ENCODE results near the gene CYS1. TPM values are rescaled to one million over a fixed set of nuclear protein-coding genes. Genes with fewer than 3 reads are reported as not detected.

The CYS1 gene
- total and polyA plus RNA-seq, 8 donors: 0.60 to 18.8 (median 15.8) TPM

DNA sequence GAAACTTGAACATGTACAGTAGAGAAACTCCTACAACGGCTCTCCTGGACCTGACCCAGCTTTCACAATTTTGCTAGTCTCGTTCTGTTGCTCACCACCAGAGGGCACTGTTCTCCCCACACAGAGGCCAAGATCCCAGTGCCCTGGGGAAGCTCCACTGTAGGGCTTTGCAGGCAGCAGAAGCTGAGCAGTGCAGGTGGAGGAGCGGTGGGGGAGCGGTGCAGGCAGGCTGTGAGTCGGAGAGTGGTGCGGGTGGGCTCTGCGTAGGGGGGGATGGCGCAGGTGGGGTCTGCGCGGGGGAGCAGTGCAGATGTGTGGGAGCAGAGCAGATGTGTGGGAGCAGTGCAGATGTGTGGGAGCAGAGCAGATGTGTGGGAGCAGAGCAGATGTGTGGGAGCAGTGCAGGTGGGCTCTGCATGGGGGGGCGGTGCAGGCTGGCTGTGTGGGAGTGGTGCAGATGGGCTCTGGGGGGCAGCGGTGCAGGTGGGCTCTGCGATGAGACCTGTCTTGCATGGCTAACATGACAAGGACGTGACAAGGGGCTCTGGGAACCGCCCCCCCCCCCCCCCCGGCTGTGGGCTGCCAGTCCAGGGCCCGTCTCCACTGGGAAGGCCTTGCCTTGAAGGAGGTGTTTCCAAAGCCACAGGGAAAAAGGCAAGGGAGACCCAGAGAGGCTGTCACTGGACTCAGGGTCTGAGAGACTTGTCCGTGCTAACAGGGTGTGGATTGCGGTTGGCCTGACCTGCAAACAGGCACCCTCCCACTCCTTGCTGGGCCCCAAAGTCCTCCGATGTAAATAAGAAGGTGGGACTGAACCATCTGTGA is 7.3 kb downstream of the CYS1 start:
- Histone ChIP-seq H3K4me1 (no peaks in the 10 kb centered on the region), H3K27me3 (peaks cover 0 to 48% of the 10 kb centered on the region in 2 donors), H3K9me3 (no peaks in the 10 kb centered on the region), H3K27ac (no peak overlapping the region), H3K36me3 (no peaks in the 10 kb centered on the region), H3K4me3 (no peak overlapping the region)
- ATAC-seq (peak; percentile 99), DNase-seq (peak in 3 of 4 donors; percentile 80 to 92 (median 83))
- intact Hi-C loops (cut with DNase I): no loop called here
- TF ChIP-seq, protein P1, sequence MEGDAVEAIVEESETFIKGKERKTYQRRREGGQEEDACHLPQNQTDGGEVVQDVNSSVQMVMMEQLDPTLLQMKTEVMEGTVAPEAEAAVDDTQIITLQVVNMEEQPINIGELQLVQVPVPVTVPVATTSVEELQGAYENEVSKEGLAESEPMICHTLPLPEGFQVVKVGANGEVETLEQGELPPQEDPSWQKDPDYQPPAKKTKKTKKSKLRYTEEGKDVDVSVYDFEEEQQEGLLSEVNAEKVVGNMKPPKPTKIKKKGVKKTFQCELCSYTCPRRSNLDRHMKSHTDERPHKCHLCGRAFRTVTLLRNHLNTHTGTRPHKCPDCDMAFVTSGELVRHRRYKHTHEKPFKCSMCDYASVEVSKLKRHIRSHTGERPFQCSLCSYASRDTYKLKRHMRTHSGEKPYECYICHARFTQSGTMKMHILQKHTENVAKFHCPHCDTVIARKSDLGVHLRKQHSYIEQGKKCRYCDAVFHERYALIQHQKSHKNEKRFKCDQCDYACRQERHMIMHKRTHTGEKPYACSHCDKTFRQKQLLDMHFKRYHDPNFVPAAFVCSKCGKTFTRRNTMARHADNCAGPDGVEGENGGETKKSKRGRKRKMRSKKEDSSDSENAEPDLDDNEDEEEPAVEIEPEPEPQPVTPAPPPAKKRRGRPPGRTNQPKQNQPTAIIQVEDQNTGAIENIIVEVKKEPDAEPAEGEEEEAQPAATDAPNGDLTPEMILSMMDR (IDR thresholded peaks at IDR 0.05): peak; percentile 79 to 81

DNA sequence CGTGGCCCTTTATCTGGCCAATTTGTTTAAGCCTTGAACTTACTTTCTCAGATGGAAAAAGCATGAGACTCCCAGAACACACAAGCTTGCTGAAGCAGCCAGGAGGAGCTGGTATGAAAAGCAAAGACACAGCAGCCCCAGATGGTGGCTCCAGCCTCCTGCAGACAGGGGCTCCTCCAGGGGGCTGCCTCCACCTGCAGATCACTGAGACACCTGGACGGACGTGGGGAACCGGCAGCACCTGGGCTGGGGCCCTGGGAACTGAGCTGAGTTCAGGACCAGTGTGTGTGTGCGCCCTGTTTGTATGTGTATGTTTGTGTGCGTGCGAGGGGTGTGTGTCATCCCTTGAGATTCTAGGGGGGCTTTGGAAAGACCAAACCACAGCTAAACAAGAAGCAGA is 8.6 kb downstream of the CYS1 start:
- H3K36me3 ChIP-seq: no peaks in the 10 kb centered on the region
- ATAC-seq (no peak), DNase-seq (no peak)
- H3K4me3 ChIP-seq: no peak overlapping the region
- TF ChIP-seq, protein P1 (IDR thresholded peaks at IDR 0.05): no peak
- H3K27ac ChIP-seq: no peak overlapping the region
- intact Hi-C loops (cut with DNase I): no loop called here
- no peaks in the 10 kb centered on the region for H3K4me1 ChIP-seq
- no peaks in the 10 kb centered on the region for H3K9me3 ChIP-seq
- peaks cover 0 to 35% of the 10 kb centered on the region in 2 donors for H3K27me3 ChIP-seq

DNA sequence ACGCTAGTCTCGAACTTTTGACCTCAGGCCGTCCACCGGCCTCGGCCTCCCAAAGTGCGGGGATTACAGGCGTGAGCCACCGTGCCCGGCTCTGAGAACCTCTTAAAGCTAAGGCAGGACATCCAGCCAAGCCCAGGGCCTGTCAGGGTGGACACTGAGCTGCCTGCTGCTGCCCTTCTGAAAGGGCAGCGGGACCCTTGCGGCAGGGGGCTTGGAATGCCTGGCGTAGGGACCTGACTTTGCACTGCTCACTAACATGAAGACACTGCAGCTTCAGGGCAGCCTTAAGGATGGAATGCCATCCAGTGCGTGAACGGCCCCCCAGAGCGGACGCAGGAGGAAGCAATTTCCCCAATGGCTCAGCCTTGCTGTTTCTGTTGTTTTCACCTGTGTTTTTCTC is 9.0 kb downstream of the CYS1 start:
- DNase-seq (no peak), ATAC-seq (no peak)
- Histone ChIP-seq H3K27me3 (peaks cover 0 to 31% of the 10 kb centered on the region in 2 donors), H3K36me3 (no peaks in the 10 kb centered on the region), H3K4me3 (no peak overlapping the region), H3K4me1 (no peaks in the 10 kb centered on the region), H3K9me3 (no peaks in the 10 kb centered on the region), H3K27ac (no peak overlapping the region)
- intact Hi-C loops (cut with DNase I): no loop called here
- TF ChIP-seq, protein P1 (IDR thresholded peaks at IDR 0.05): no peak

DNA sequence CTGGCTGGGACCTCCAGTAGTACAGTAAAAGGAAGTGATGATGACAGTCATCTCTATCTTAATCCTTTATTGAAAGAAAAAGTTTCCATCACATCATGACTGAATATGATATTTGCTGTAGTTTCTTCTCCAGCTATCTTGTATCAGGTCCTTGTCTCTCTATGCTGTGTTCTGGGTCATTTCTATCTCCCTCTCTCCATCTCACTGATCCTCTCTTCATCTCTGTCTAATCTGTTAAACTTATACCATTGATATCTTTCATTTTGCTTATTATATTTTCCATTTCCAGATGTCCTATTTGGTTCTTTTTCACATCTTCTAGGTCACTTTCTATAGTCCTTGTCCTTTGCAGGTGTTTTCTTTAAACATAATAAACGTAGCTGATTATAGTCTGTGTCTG is 12.3 kb downstream of the CYS1 start:
- intact Hi-C loops (cut with DNase I): no loop called here
- no peak overlapping the region for H3K4me3 ChIP-seq
- H3K4me1 ChIP-seq: no peaks in the 10 kb centered on the region
- H3K27ac ChIP-seq: no peak overlapping the region
- H3K36me3 ChIP-seq: no peaks in the 10 kb centered on the region
- ATAC-seq (no peak), DNase-seq (no peak)
- TF ChIP-seq, protein P1 (IDR thresholded peaks at IDR 0.05): no peak
- no peaks in the 10 kb centered on the region for H3K27me3 ChIP-seq
- H3K9me3 ChIP-seq: no peaks in the 10 kb centered on the region

DNA sequence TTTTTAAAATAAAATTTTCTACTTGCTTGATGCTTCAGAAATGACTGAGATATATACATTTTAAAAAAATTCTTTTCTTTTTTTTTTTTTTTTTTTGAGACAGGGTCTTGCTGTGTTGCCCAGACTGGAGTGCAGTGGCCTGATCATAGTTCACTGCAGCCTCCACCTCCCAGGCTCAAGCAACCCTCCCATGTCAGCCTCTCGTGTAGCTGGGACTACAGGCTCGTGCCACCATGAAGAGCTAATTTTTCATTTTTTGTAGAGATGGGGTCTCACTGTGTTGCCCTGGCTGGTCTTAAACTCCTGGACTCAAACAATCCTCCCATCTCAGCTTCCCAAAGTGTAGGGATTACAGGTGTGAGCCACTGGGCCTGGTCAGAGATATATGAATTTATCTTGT is 12.9 kb downstream of the CYS1 start:
- intact Hi-C loops (cut with DNase I): no loop called here
- TF ChIP-seq, protein P1 (IDR thresholded peaks at IDR 0.05): no peak

More for the DNA sequence above, 12.9 kb downstream of the CYS1 start:
- Histone ChIP-seq H3K4me3 (no peak overlapping the region), H3K4me1 (no peaks in the 10 kb centered on the region), H3K27me3 (no peaks in the 10 kb centered on the region), H3K36me3 (no peaks in the 10 kb centered on the region), H3K27ac (no peak overlapping the region), H3K9me3 (no peaks in the 10 kb centered on the region)
- no peak for ATAC-seq
- no peak for DNase-seq

Data from left lung (tissue), 10 donors.